HG02852 (cell line): ENCODE data around the gene ZNF236.

Source experiments
- ATAC-seq: cut with Tn5 transposase; IDR thresholded peaks from one replicate; pipeline ENCODE4 v1.9.1; 2021; ENCODE audit warnings: mild to moderate bottlenecking, moderate library complexity; ENCODE audit not compliant: unreplicated experiment

Gene ZNF236

GRCh38 chr18:76905821-76906220, 83.5 kb downstream of the ZNF236 start:
- no peak for ATAC-seq

DNA sequence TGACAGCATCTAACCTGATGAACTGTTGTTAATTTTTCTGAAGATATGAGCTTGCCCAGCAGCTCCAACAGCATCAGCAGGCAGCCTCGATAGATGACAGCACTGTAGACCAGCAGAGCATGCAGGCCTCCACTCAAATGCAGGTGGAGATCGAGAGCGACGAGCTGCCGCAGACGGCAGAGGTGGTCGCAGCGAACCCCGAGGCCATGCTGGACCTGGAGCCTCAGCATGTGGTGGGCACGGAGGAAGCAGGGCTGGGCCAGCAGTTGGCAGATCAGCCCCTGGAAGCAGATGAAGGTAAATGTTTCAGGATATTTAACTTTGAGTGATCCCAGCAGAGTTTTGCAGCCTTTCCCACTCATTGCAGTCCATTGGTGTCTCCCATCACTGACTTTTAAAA, 85.9 kb downstream of the ZNF236 start:
- no peak for ATAC-seq

GRCh38 chr18:76909439-76909838, 87.1 kb downstream of the ZNF236 start:
- no peak for ATAC-seq

DNA sequence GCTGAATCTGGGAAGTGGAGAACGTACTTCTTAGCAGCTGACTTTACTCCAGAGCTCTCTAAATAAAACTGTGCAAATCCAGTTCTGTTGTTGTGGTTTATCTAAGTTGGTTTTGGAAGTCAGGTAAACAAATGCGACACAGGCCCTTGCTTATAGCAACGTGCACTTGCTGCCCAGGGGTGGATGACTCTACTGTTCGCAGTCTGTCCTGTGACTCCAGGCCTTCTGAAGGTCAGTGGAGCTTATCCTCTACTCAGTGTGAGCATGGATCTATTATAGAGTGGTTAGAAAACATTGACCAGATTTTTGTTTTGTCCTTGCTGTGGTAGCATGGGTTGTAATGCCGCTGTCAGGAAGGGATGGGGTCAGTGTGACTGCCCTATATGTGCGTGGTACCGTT, 89.1 kb downstream of the ZNF236 start:
- no peak for ATAC-seq

DNA sequence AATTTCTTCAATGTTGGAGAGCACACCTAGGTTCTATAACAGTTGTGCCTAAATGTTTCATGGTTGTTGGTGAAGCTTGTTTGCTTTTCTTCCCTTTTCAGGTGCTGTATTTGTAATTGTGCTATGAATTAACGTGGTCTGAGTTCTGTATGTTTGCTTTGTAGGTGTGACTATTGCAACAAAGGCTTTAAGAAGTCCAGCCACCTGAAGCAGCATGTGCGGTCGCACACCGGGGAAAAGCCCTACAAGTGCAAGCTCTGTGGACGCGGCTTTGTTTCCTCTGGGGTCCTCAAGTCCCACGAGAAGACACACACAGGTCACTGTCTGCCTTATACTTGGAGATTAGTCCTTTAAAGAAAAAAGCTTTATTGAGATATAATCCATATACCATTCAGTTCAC, 91.2 kb downstream of the ZNF236 start:
- ATAC-seq = no peak

DNA sequence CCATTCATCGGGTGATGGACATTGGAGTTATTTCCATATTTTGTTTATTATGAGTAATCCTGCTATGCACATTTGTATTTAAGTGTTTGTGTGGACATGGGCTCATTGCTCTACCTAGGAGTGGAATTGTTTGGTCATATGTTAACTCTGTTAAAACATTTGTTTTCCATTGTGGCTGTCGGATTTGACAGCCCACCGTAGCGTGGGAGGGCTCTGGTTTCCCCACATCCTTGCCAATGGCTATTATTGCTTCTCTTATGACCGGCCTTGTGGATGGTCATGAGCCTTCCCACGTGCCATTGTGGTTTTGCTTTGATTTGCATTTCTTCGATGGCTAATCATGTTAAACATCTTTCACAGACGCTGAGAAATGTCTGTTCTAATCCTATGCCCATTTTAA, 92.0 kb downstream of the ZNF236 start:
- ATAC-seq = peak; percentile 58

- ATAC-seq = no peak
Measured at GRCh38 chr18:76914796-76915195, 92.4 kb downstream of the ZNF236 start.

DNA sequence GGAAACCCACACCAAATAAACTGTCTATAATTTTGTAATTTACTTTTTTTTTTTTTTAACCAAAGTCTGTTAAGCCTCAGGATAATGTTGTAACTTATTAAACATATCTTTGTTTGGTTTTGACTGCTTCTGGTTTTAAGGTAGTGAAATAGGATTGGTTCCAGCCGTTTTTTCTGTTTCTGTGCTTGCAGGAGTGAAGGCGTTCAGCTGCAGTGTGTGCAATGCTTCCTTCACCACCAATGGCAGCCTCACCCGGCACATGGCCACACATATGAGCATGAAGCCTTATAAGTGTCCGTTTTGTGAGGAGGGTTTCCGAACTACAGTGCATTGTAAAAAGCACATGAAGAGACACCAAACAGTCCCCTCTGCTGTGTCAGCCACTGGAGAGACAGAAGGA, 93.1 kb downstream of the ZNF236 start:
- ATAC-seq = no peak

- no peak for ATAC-seq
Measured at GRCh38 chr18:76920974-76921373, 98.6 kb downstream of the ZNF236 start.

GRCh38 chr18:76922107-76922506, 99.8 kb downstream of the ZNF236 start:
- ATAC-seq = peak; percentile 99

- no peak for ATAC-seq
Measured at GRCh38 chr18:76923485-76924085, 101.2 kb downstream of the ZNF236 start.

DNA sequence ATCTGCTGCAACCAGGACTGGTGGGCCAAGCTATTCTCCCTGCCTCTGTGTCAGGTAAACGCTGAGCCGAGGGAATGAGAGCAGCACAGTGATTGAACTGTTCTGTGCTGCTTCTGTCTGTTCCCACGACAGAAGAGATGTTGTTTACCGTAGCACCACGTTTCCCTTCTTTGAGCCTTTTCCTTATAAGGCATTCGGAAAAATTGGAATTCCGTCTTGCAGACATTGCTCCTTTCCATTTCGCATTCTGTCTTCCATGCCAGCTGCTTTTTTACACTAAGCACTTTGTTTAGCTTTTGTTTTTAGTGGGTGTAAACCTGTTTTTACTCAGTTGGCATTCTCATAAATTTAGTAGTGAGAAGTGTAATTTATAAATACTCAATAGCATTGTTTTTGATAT, 103.1 kb downstream of the ZNF236 start:
- no peak for ATAC-seq

- no peak for ATAC-seq
Measured at GRCh38 chr18:76927223-76927725, 104.9 kb downstream of the ZNF236 start.

DNA sequence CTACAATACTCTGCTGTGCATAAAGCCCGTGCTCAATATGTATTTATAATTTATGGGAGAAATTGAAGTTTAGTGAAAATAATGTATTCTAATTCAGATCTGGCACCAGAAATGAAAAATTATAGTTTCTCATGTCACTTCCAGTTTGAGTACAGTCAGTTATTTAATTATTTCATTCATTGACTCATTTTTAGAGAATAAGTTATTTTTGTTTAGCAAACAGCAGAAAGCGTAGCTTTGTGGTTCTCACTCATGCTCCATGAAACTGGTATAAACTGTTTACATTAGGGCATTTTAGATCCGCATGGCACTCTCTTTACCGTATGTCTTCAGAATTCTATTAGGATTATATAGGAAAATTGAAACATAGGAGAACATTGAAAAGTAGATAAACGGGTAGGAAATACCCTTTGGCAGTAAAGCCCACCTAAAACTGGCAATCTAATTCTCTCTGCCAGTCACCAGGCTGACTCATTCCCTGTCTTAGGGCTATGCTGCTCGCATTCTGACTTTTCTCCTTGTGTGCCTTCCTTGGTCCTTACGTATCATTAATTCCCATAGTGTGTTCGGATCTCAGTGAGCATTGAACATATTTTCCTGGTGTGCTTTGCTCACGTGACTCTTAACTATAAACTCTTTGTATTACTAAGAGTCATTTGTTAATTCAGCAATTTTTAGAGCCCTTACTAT, 106.0 kb downstream of the ZNF236 start:
- peak; percentile 50 for ATAC-seq

DNA sequence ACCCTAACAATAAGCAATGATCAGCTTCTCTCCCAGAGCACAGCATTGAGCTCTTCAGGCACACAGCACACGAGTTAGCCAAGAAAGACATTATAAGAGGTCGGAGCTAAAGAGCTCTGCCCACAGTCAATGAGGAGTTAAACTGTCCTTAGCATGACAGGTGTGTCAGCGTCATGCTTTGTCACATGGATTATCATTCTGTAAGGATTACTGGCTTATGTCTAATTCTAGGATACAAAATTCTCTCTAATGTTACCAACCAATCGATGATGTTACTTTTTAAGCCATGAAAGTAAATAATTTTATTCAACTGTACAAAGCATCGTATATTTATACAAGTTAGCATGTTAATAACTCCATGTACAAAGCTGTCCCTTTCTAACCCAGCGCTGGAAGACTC, 108.8 kb downstream of the ZNF236 start:
- no peak for ATAC-seq

GRCh38 chr18:76932026-76932819, 109.9 kb downstream of the ZNF236 start:
- ATAC-seq = no peak

GRCh38 chr18:76935722-76936337, 113.5 kb downstream of the ZNF236 start:
- ATAC-seq = no peak

GRCh38 chr18:76936877-76937276, 114.5 kb downstream of the ZNF236 start:
- ATAC-seq = no peak

DNA sequence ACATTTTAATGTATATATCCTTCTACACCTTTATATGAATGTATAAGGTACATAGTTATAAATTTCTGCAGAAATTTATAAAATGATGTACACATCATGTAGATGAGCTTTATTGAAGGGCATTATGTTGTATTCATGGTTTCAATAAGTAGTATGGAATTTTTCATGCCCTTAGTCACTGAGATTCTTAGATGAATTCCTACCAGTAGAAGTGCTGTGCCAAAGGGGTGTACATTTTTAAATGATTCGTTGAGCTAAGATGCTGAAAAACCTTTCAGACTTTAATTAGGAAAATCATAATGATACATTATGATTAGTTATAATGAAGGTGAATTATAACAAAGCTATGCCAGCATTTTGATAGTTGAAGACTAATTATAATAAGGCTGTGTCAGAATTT, 115.2 kb downstream of the ZNF236 start:
- no peak for ATAC-seq

GRCh38 chr18:76938619-76939018, 116.3 kb downstream of the ZNF236 start:
- ATAC-seq = no peak

GRCh38 chr18:76941284-76941683, 118.9 kb downstream of the ZNF236 start:
- no peak for ATAC-seq
